ENCODE results near the gene CFI.

Gene CFI

GRCh38 chr4:109735566-109736365, 66.0 kb downstream of the CFI start:
- in situ Hi-C loops (cut with HindIII; ENCODE audit: low sequenced_read_pairs): no loop called here

- in situ Hi-C loops (cut with HindIII; ENCODE audit: low sequenced_read_pairs): no loop called here
Measured at GRCh38 chr4:109733728-109734127, 68.1 kb downstream of the CFI start.

GRCh38 chr4:109730619-109731545, 70.9 kb downstream of the CFI start:
- in situ Hi-C loops (cut with HindIII; ENCODE audit: low sequenced_read_pairs): no loop called here

GRCh38 chr4:109729718-109730618, 71.8 kb downstream of the CFI start, which contains the start of gene PLA2G12A:
Gene PLA2G12A (minus strand): TSS chr4:109730070. CDS start chr4:109729809, 261 bp downstream.
- in situ Hi-C loops (cut with HindIII; ENCODE audit: low sequenced_read_pairs): no loop called here

- in situ Hi-C loops (cut with HindIII; ENCODE audit: low sequenced_read_pairs): no loop called here
Measured at GRCh38 chr4:109729117-109729717, 72.6 kb downstream of the CFI start.

- in situ Hi-C loops (cut with HindIII; ENCODE audit: low sequenced_read_pairs): no loop called here
Measured at GRCh38 chr4:109728385-109728784, 73.4 kb downstream of the CFI start.

- in situ Hi-C loops (cut with HindIII; ENCODE audit: low sequenced_read_pairs): no loop called here
Measured at GRCh38 chr4:109723110-109723509, 78.7 kb downstream of the CFI start.

GRCh38 chr4:109722357-109722756, 79.4 kb downstream of the CFI start:
- in situ Hi-C loops (cut with HindIII; ENCODE audit: low sequenced_read_pairs): no loop called here

GRCh38 chr4:109721033-109721432, 80.8 kb downstream of the CFI start:
- in situ Hi-C loops (cut with HindIII; ENCODE audit: low sequenced_read_pairs): no loop called here

GRCh38 chr4:109719604-109720003, 82.2 kb downstream of the CFI start:
- in situ Hi-C loops (cut with HindIII; ENCODE audit: low sequenced_read_pairs): no loop called here

GRCh38 chr4:109718759-109719158, 83.0 kb downstream of the CFI start:
- in situ Hi-C loops (cut with HindIII; ENCODE audit: low sequenced_read_pairs): no loop called here

GRCh38 chr4:109713500-109713899, 88.3 kb downstream of the CFI start:
- in situ Hi-C loops (cut with HindIII; ENCODE audit: low sequenced_read_pairs): no loop called here

GRCh38 chr4:109708990-109709389, 92.8 kb downstream of the CFI start:
- in situ Hi-C loops (cut with HindIII; ENCODE audit: low sequenced_read_pairs): no loop called here

GRCh38 chr4:109708435-109708834, 93.4 kb downstream of the CFI start:
- in situ Hi-C loops (cut with HindIII; ENCODE audit: low sequenced_read_pairs): no loop called here

GRCh38 chr4:109703664-109704361, 98.0 kb downstream of the CFI start:
- in situ Hi-C loops (cut with HindIII; ENCODE audit: low sequenced_read_pairs): no loop called here

GRCh38 chr4:109702950-109703663, 98.7 kb downstream of the CFI start, which contains the start of gene CASP6:
Gene CASP6 (minus strand): TSS chr4:109703445. CDS start chr4:109703395, 50 bp downstream.
- in situ Hi-C loops (cut with HindIII; ENCODE audit: low sequenced_read_pairs): no loop called here

- in situ Hi-C loops (cut with HindIII; ENCODE audit: low sequenced_read_pairs): no loop called here
Measured at GRCh38 chr4:109701566-109702410, 100.0 kb downstream of the CFI start.
